Measurements from ENCODE around the gene BCKDK. TPM values are rescaled to one million over a fixed set of nuclear protein-coding genes. Genes with fewer than 3 reads are reported as not detected.

The BCKDK gene
- total RNA-seq, 4 donors from 2014 or later = 60.7 to 85.3 (median 78.6) TPM

GRCh38 chr16:31082368-31083045 lies 25.7 kb upstream of the BCKDK start:
- TF ChIP-seq POLR2A (IDR thresholded peaks at IDR 0.05) = no peak
- TF ChIP-seq CTCF (IDR thresholded peaks at IDR 0.05) = no peak

GRCh38 chr16:31083081-31083480 lies 25.1 kb upstream of the BCKDK start:
- intact Hi-C loops (cut with DNase I; ENCODE audit: low total_unique reads) = no loop called here
- DNase-seq (ENCODE audit: low spot score in 2 of 2) = no peak
- WGBS, 2 donors = 69% methylated on average over 9 of the region's 9 CpGs
- TF ChIP-seq CTCF (IDR thresholded peaks at IDR 0.05) = no peak
- no peak overlapping the region for H3K4me3 ChIP-seq (ENCODE audit: low read depth, poor library complexity, severe bottlenecking)

More at GRCh38 chr16:31082368-31083045, 25.7 kb upstream of the BCKDK start:
- DNase-seq (ENCODE audit: low spot score in 2 of 2) = no peak
- intact Hi-C loops (cut with DNase I; ENCODE audit: low total_unique reads) = no loop called here
- no peak overlapping the region for H3K4me3 ChIP-seq (ENCODE audit: low read depth, poor library complexity, severe bottlenecking)
- 65 to 78% methylated on average over 12 to 13 of the region's 14 CpGs for WGBS, 2 donors

GRCh38 chr16:31083556-31083955 lies 24.6 kb upstream of the BCKDK start:
- no peak overlapping the region for H3K4me3 ChIP-seq (ENCODE audit: low read depth, poor library complexity, severe bottlenecking)
- 71 to 76% methylated on average over 5 of the region's 5 CpGs for WGBS, 2 donors
- TF ChIP-seq CTCF (IDR thresholded peaks at IDR 0.05) (no peak), POLR2A (IDR thresholded peaks at IDR 0.05) (no peak)
- intact Hi-C loops (cut with DNase I; ENCODE audit: low total_unique reads) = no loop called here
- no peak for DNase-seq (ENCODE audit: low spot score in 2 of 2)

GRCh38 chr16:31083981-31084380 lies 24.2 kb upstream of the BCKDK start:
- intact Hi-C loops (cut with DNase I; ENCODE audit: low total_unique reads) = no loop called here
- no peak for DNase-seq (ENCODE audit: low spot score in 2 of 2)
- 86 to 88% methylated on average over 13 of the region's 13 CpGs for WGBS, 2 donors
- H3K4me3 ChIP-seq (ENCODE audit: low read depth, poor library complexity, severe bottlenecking) = no peak overlapping the region
- TF ChIP-seq POLR2A (IDR thresholded peaks at IDR 0.05) (no peak), CTCF (IDR thresholded peaks at IDR 0.05) (no peak)

- TF ChIP-seq CTCF (IDR thresholded peaks at IDR 0.05) = no peak
- no peak for TF ChIP-seq POLR2A (IDR thresholded peaks at IDR 0.05)
- WGBS, 2 donors = 83 to 93% methylated on average over 15 to 16 of the region's 16 CpGs
- intact Hi-C loops (cut with DNase I; ENCODE audit: low total_unique reads) = no loop called here
- no peak for DNase-seq (ENCODE audit: low spot score in 2 of 2)
- H3K4me3 ChIP-seq (ENCODE audit: low read depth, poor library complexity, severe bottlenecking) = no peak overlapping the region
Observed at GRCh38 chr16:31084584-31085302, 23.4 kb upstream of the BCKDK start.
